Activated T-cell treated with anti-CD3 and anti-CD28 coated beads for 1 hour (primary cell): ENCODE data around the gene S1PR4.
A peak's percentile ranks its signal among the peaks of the same experiment; 100 is the strongest.
"Not testable (repeated sequence)": the region's sequence is repeated elsewhere in the genome, so short reads cannot be mapped to it uniquely, and the experiment has no call there.

Experiments
- DNase-seq: peaks from one replicate; pipeline ENCODE4 v3.0.0-alpha.2; 2020; ENCODE audit warnings: low read depth

Gene S1PR4

GRCh38 chr19:3153286-3154230 is 25.0 kb upstream of the S1PR4 start:
- DNase-seq = no peak

- DNase-seq = not testable (repeated sequence)
Measured at GRCh38 chr19:3154447-3154846, 24.1 kb upstream of the S1PR4 start.

GRCh38 chr19:3154957-3155736 is 23.4 kb upstream of the S1PR4 start:
- peak; percentile 54 for DNase-seq

- DNase-seq = no peak
Measured at GRCh38 chr19:3157096-3157845, 21.3 kb upstream of the S1PR4 start.

- DNase-seq = no peak
Measured at GRCh38 chr19:3159565-3159964, 19.0 kb upstream of the S1PR4 start.

GRCh38 chr19:3160219-3160618 is 18.4 kb upstream of the S1PR4 start:
- DNase-seq = no peak

GRCh38 chr19:3161453-3161852 is 17.1 kb upstream of the S1PR4 start:
- DNase-seq = no peak

- no peak for DNase-seq
Measured at GRCh38 chr19:3162418-3163229, 15.9 kb upstream of the S1PR4 start.

- peak; percentile 61 for DNase-seq
Measured at GRCh38 chr19:3163230-3163886, 15.2 kb upstream of the S1PR4 start.

GRCh38 chr19:3163943-3164342 is 14.6 kb upstream of the S1PR4 start:
- no peak for DNase-seq

- no peak for DNase-seq
Measured at GRCh38 chr19:3167533-3168272, 10.9 kb upstream of the S1PR4 start.

- no peak for DNase-seq
Measured at GRCh38 chr19:3171894-3172672, 6.5 kb upstream of the S1PR4 start.

GRCh38 chr19:3172673-3173000 is 5.9 kb upstream of the S1PR4 start:
- not testable (repeated sequence) for DNase-seq

- no peak for DNase-seq
Measured at GRCh38 chr19:3175781-3176714, 2.5 kb upstream of the S1PR4 start.

GRCh38 chr19:3176715-3177501 is 1.7 kb upstream of the S1PR4 start:
- peak; percentile 60 for DNase-seq

GRCh38 chr19:3178973-3179738 is 587 bp downstream of the S1PR4 start:
- no peak for DNase-seq
